WERI-Rb-1 (cell line): ENCODE measurements around the gene HDAC4.

Source experiments
- DNase-seq: peaks from one replicate; pipeline ENCODE4 v3.0.0-alpha.2; 2020
- H3K27ac ChIP-seq: fragments of 250-450 bp; sonication (Bioruptor Pico); 2 replicates; pipeline ENCODE4 v1.5.1; 2020; ENCODE audit warnings: mild to moderate bottlenecking, moderate library complexity
- H3K27me3 ChIP-seq: fragments of 250-450 bp; sonication (Bioruptor Pico); 2 replicates; pipeline ENCODE4 v1.5.1; 2021; ENCODE audit warnings: mild to moderate bottlenecking, low read depth, moderate library complexity; ENCODE audit not compliant: insufficient read depth, severe bottlenecking
- H3K36me3 ChIP-seq: fragments of 250-450 bp; sonication (Bioruptor Pico); 2 replicates; pipeline ENCODE4 v1.5.1; 2020; ENCODE audit warnings: mild to moderate bottlenecking, moderate library complexity
- H3K4me3 ChIP-seq: 2 replicates; pipeline ENCODE4 v1.5.1; 2011; ENCODE audit warnings: low read depth, mild to moderate bottlenecking, control low read depth, low read length
- H3K9me3 ChIP-seq: fragments of 250-450 bp; sonication (Bioruptor Pico); 2 replicates; pipeline ENCODE4 v1.5.1; 2021; ENCODE audit warnings: mild to moderate bottlenecking, moderate library complexity; ENCODE audit not compliant: severe bottlenecking
- CTCF ChIP-seq: IDR thresholded peaks from 2 replicates; pipeline ENCODE4 v1.5.1; 2011; ENCODE audit warnings: low read depth, mild to moderate bottlenecking, control low read depth, inconsistent platforms, low read length

Gene HDAC4

GRCh38 chr2:239405071-239405470 is 4.3 kb upstream of the HDAC4 start:
- Histone ChIP-seq H3K27ac (no peak overlapping the region), H3K36me3 (no peaks in the 10 kb centered on the region), H3K9me3 (peaks cover 4% of the 10 kb centered on the region), H3K4me3 (no peak overlapping the region), H3K27me3 (peaks cover 60% of the 10 kb centered on the region)
- no peak for DNase-seq
- TF ChIP-seq CTCF, result no peak

- H3K27ac ChIP-seq, result no peak overlapping the region
- peaks cover 4% of the 10 kb centered on the region for H3K9me3 ChIP-seq
- DNase-seq, result no peak
- H3K4me3 ChIP-seq, result no peak overlapping the region
- no peak for TF ChIP-seq CTCF
- no peaks in the 10 kb centered on the region for H3K36me3 ChIP-seq
- peaks cover 36% of the 10 kb centered on the region for H3K27me3 ChIP-seq
Measured at GRCh38 chr2:239402666-239403065, 1.8 kb upstream of the HDAC4 start.

GRCh38 chr2:239401881-239402233 is 1.0 kb upstream of the HDAC4 start:
- H3K27ac ChIP-seq, result peak overlapping the region; percentile 100
- no peaks in the 10 kb centered on the region for H3K36me3 ChIP-seq
- DNase-seq, result no peak
- H3K9me3 ChIP-seq, result peaks cover 4% of the 10 kb centered on the region
- TF ChIP-seq CTCF, result peak; percentile 23; the same call in 1 of the 2 replicates
- peak overlapping the region; percentile 77 for H3K4me3 ChIP-seq
- H3K27me3 ChIP-seq, result peaks cover 28% of the 10 kb centered on the region

GRCh38 chr2:239401067-239401880 is 454 bp upstream of the HDAC4 start:
- Histone ChIP-seq H3K4me3 (peak overlapping the region; percentile 77), H3K9me3 (peaks cover 4% of the 10 kb centered on the region), H3K27ac (peak overlapping the region; percentile 100), H3K36me3 (no peaks in the 10 kb centered on the region), H3K27me3 (peaks cover 22% of the 10 kb centered on the region)
- peak; percentile 98 for DNase-seq
- no peak for TF ChIP-seq CTCF

- H3K27ac ChIP-seq, result no peak overlapping the region
- no peaks in the 10 kb centered on the region for H3K9me3 ChIP-seq
- DNase-seq, result no peak
- peaks cover 12% of the 10 kb centered on the region for H3K27me3 ChIP-seq
- no peaks in the 10 kb centered on the region for H3K36me3 ChIP-seq
- peak overlapping the region; percentile 41 for H3K4me3 ChIP-seq
- no peak for TF ChIP-seq CTCF
Measured at GRCh38 chr2:239399921-239400595, 762 bp downstream of the HDAC4 start.
